ENCODE results near the gene ATP6V0A4. TPM values are rescaled to one million over a fixed set of nuclear protein-coding genes. Genes with fewer than 3 reads are reported as not detected.
"Not testable (repeated sequence)": the region's sequence is repeated elsewhere in the genome, so short reads cannot be mapped to it uniquely, and the experiment has no call there.

Gene ATP6V0A4
- total RNA-seq, 1 donor from 2014 or later = not detected

DNA sequence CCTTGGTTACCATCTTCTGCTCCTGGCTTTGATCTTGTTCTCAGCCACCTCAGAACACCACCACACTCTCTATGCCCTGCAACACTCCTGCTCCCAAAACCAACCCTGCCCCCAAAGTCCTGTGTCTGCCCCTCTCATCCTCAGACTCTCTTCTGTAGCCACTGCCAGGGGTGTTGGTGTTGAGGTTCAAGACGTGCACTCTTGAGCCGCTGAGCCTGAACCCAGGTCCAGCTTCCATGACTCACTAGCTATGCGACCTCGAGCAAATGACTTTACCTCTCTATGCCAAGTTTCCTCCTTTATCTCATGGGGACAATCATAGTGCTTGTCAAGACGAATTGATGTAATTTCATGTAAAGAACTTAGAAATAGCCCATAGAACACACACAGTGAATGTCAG, 840 bp upstream of the ATP6V0A4 start:
- H3K27me3 Mint-ChIP-seq (ENCODE audit: insufficient read depth) = peaks cover under 1% of the 10 kb centered on the region
- H3K27ac Mint-ChIP-seq = no peak overlapping the region
- intact Hi-C loops (cut with micrococcal nuclease) = loop anchor here (2.0 kb wide), 1 partner anchor 16 kb away; no protein-coding TSS in a partner anchor
- no peak for DNase-seq (ENCODE audit: low spot score)
- H3K4me3 Mint-ChIP-seq = peak overlapping the region; percentile 58
- peaks cover 7% of the 10 kb centered on the region for H3K36me3 Mint-ChIP-seq (ENCODE audit: low read depth)
- no peaks in the 10 kb centered on the region for H3K9me3 Mint-ChIP-seq
- peaks cover 27% of the 10 kb centered on the region for H3K4me1 Mint-ChIP-seq (ENCODE audit: low read depth)

DNA sequence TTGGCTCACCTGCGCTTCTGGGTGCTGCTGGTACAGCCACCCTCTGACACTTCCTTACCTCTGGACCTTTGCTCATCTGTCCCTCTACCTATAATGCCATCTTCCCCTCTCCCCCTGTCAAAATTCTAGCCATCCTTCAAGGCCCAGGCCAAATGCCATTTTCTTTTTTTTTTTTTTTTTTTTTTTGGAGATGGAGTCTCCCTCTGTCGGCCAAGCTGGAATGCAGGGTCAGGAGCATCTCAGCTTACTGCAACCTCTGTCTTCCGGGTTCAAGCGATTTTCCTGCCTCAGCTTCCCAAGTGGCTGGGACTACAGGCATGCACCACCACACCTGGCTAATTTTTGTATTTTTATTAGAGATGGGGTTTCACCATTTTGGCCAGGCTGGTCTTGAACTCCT, 950 bp downstream of the ATP6V0A4 start:
- H3K36me3 Mint-ChIP-seq (ENCODE audit: low read depth); H3K9me3 Mint-ChIP-seq; H3K27me3 Mint-ChIP-seq (ENCODE audit: insufficient read depth); DNase-seq (ENCODE audit: low spot score); H3K4me3 Mint-ChIP-seq; intact Hi-C loops (cut with micrococcal nuclease); H3K27ac Mint-ChIP-seq: not testable (repeated sequence)
- H3K4me1 Mint-ChIP-seq (ENCODE audit: low read depth) = peaks cover 27% of the 10 kb centered on the region

DNA sequence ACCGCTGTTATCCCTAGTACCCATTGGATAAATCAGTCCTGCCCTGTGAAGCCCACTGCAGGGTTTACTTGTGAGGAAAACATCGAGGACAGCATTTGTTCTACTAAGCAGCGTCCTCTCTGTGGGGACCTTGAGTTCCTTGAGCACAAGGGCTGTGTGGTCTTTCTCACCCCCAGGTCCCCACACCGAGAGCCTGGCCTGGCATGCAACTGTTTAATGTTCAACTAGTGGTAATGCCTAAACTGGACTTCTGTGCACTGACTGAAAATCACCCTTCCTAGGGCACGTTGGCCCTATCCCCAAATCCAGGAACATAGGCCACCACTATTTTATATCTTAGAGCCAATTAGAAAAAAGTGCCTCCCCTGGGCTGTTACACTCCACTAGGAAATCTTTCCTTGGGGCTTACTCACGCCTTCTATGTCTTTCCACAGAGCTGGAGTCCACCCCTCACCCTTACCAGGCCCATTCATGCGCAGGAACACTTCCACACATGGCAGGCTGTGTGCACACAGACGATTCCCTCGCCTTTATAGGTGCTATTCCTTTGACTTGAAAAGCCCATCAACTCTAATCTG, 1.9 kb downstream of the ATP6V0A4 start:
- H3K4me3 Mint-ChIP-seq = no peak overlapping the region
- no peak overlapping the region for H3K27ac Mint-ChIP-seq
- H3K27me3 Mint-ChIP-seq (ENCODE audit: insufficient read depth) = peaks cover 1% of the 10 kb centered on the region
- DNase-seq (ENCODE audit: low spot score) = no peak
- peaks cover 7% of the 10 kb centered on the region for H3K36me3 Mint-ChIP-seq (ENCODE audit: low read depth)
- peaks cover 27% of the 10 kb centered on the region for H3K4me1 Mint-ChIP-seq (ENCODE audit: low read depth)
- intact Hi-C loops (cut with micrococcal nuclease) = no loop called here
- no peaks in the 10 kb centered on the region for H3K9me3 Mint-ChIP-seq

DNA sequence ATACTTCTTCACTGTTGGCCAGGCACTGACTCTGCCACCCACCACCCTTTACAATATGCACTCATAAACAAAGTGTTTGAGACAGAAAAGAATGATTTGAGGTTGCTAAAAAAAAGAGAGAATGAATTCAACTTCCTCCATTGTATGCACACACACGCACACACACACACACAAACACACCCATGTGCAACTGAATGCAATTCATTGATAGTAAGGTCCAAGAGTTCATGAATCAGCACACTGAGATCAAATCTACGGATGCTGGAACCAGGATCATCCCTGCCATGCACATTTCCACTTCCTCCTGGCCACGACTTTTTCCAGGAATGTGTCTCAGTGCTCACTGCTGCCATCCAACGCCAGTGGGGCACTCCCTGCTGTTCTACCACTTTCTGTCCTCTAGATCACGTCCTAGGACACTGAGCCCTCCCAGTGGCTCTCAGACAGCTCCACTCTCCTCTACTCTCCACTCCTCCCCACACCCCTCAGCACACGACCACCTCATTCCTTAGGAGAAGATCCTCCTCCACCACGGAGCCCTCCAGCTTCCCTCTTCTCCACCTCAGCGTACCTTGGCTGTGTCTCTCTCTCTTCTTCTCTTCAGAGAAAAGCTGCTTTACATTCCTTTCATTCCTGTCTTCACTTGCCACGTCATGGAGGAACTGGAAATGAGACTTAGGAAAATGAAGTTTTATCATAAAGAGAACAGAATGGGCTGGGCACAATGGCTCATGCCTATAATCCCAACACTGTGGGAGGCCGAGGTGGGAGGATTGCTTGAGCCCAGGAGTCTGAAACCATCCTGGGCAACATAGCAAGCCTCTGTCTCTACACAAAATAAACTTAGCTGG, 12.2 kb downstream of the ATP6V0A4 start:
- H3K4me1 Mint-ChIP-seq (ENCODE audit: low read depth) = no peaks in the 10 kb centered on the region
- no peak overlapping the region for H3K4me3 Mint-ChIP-seq
- H3K27me3 Mint-ChIP-seq (ENCODE audit: insufficient read depth) = peaks cover 8% of the 10 kb centered on the region
- no peak overlapping the region for H3K27ac Mint-ChIP-seq
- H3K36me3 Mint-ChIP-seq (ENCODE audit: low read depth) = peaks cover 5% of the 10 kb centered on the region
- no peak for DNase-seq (ENCODE audit: low spot score)
- intact Hi-C loops (cut with micrococcal nuclease) = no loop called here
- peaks cover 20% of the 10 kb centered on the region for H3K9me3 Mint-ChIP-seq

DNA sequence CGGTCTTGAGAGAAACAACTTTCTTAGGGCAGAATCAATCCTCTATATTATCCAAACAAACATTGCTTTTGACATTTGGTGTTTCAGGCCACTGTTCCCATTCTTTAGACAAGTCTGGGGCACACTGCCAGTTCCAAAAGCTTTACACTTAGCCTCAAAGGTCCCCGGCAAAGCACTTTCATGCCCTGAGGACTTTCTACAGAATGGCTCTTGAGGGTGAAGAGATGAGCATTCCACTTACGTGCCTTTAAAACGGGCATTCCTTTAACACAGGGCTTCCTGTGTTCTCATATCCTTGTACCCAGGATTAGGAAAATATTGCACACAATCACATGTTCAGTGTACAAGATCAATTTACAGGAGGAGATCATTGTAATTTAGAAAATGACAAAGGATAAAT, 13.3 kb downstream of the ATP6V0A4 start:
- H3K4me3 Mint-ChIP-seq = no peak overlapping the region
- peaks cover 5% of the 10 kb centered on the region for H3K36me3 Mint-ChIP-seq (ENCODE audit: low read depth)
- peaks cover 8% of the 10 kb centered on the region for H3K27me3 Mint-ChIP-seq (ENCODE audit: insufficient read depth)
- no peak for DNase-seq (ENCODE audit: low spot score)
- no peaks in the 10 kb centered on the region for H3K4me1 Mint-ChIP-seq (ENCODE audit: low read depth)
- intact Hi-C loops (cut with micrococcal nuclease) = no loop called here
- H3K9me3 Mint-ChIP-seq = peaks cover 17% of the 10 kb centered on the region
- H3K27ac Mint-ChIP-seq = no peak overlapping the region

DNA sequence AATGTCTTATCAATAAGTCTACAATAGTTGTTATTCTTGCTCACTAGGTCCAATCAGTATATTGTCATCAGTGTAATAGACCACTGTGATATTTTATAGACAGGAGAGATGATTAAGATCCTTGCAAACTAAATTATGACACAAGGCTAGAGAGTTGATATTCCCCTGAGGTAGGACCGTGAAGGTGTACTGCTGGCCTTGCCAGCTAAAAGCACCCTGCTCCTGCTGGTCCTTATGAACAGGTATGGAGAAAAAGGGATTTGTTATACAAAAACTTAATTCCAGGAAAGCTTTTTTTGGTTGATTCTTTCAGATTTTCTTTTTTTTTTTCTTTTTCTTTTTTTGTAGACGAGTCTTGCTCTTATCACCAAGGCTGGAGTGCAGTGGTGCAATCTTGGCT, 17.0 kb downstream of the ATP6V0A4 start:
- H3K9me3 Mint-ChIP-seq = peaks cover 5% of the 10 kb centered on the region
- DNase-seq (ENCODE audit: low spot score) = no peak
- no peak overlapping the region for H3K4me3 Mint-ChIP-seq
- intact Hi-C loops (cut with micrococcal nuclease) = no loop called here
- H3K4me1 Mint-ChIP-seq (ENCODE audit: low read depth) = no peaks in the 10 kb centered on the region
- H3K36me3 Mint-ChIP-seq (ENCODE audit: low read depth) = peaks cover 2% of the 10 kb centered on the region
- no peaks in the 10 kb centered on the region for H3K27me3 Mint-ChIP-seq (ENCODE audit: insufficient read depth)
- H3K27ac Mint-ChIP-seq = no peak overlapping the region

DNA sequence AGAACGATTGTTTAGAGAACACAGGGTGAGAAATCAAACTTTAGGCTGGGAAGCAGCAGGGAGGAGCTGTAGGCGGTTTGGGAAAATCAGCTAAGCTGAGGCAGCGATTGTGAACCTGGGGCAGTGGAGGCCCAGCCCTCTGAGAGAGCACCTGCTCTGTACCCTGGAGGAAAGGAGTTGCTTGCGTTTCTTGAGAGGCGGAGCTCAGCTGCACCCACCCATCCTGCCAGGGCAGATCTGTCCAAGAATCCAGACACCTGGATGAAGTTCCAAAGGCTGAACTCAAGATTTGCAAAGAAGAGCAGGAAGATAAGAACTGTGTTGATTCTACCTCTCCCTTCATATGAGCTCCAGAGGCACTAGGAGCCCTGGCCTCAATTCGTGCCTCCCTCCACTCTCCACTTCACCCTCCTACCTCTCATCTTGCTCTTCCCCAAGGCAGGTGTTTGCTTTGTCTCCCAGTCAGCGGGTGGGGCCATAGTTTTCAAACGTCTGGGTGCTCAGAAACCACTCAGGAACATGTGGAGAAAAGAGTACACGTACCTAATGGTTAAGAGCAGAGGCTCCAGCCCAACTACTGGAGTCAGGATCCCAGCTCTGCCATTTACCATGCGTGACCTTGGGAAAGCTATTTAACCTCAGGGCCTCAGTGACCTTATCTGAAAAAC, 21.7 kb downstream of the ATP6V0A4 start:
- Mint-ChIP-seq H3K4me1 (ENCODE audit: low read depth) (no peaks in the 10 kb centered on the region), H3K4me3 (no peak overlapping the region), H3K9me3 (no peaks in the 10 kb centered on the region), H3K27me3 (ENCODE audit: insufficient read depth) (no peaks in the 10 kb centered on the region), H3K27ac (no peak overlapping the region), H3K36me3 (ENCODE audit: low read depth) (no peaks in the 10 kb centered on the region)
- no peak for DNase-seq (ENCODE audit: low spot score)
- intact Hi-C loops (cut with micrococcal nuclease) = no loop called here

DNA sequence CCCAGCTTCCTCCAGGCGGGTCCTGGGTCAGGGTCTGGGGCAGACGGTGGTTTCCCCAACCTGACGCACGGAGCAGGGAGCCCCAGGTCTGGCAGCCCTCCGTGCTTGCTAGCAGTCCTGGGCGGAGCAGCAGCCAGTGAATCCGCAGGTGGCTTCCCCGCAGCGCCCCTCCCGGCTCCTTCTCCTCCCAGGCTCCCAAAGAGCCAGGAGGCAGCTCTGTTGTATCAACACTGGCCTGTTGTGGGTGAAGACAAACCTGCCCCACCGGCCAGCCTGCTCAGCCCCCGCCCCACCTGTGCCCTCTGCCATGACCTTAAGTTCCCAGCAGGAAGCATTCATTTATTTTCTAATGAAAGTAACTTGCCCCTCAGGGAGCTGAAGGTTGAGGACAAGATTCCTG, 24.2 kb downstream of the ATP6V0A4 start:
- intact Hi-C loops (cut with micrococcal nuclease) = no loop called here
- Mint-ChIP-seq H3K4me1 (ENCODE audit: low read depth) (no peaks in the 10 kb centered on the region), H3K27me3 (ENCODE audit: insufficient read depth) (peaks cover 5% of the 10 kb centered on the region), H3K27ac (no peak overlapping the region), H3K9me3 (no peaks in the 10 kb centered on the region), H3K4me3 (no peak overlapping the region), H3K36me3 (ENCODE audit: low read depth) (no peaks in the 10 kb centered on the region)
- no peak for DNase-seq (ENCODE audit: low spot score)

DNA sequence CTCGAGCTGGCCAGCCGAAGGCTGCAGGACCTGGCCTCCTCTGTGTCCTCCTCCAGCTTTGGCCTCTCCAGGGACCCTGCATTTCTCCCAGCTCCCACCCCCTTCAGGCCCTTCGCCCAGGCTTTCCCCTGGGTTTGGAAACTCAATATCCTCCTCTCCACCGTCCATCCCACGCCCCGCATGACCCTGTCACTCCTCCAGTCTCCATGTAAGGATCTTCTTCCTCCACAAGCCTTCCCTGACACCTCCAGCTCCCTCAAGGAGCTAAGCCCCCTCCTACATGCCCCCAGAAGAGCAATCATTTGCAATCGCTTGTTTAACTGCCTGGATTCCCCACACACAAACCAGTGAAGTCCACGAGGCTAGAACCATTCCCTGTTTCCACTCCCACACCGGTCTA, 24.8 kb downstream of the ATP6V0A4 start:
- no peak overlapping the region for H3K4me3 Mint-ChIP-seq

DNA sequence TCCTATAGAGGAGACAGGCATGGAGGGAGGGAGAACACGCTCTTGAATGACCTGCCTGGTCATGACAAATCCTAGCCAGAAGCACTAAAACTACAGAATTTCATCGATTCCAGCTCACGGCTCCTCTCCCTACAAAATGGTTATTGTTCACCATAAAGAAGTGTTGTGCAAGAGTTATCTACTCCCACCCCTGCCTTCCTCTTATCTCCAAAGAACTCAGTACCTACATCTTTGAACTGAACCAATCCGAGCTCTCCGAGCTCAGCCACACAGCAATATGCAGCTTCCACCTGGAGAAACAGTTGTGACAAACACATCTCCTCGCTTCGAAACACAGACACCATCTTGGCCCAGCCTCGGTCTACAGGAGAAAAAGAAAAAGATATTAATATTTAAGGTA, 27.1 kb downstream of the ATP6V0A4 start:
- DNase-seq (ENCODE audit: low spot score) = no peak
- Mint-ChIP-seq H3K4me1 (ENCODE audit: low read depth) (no peaks in the 10 kb centered on the region), H3K9me3 (no peaks in the 10 kb centered on the region), H3K4me3 (no peak overlapping the region), H3K27me3 (ENCODE audit: insufficient read depth) (peaks cover 5% of the 10 kb centered on the region), H3K27ac (no peak overlapping the region), H3K36me3 (ENCODE audit: low read depth) (no peaks in the 10 kb centered on the region)
- intact Hi-C loops (cut with micrococcal nuclease) = no loop called here

More for the DNA sequence above, 24.8 kb downstream of the ATP6V0A4 start:
- no peak for DNase-seq (ENCODE audit: low spot score)
- H3K27ac Mint-ChIP-seq = no peak overlapping the region
- H3K27me3 Mint-ChIP-seq (ENCODE audit: insufficient read depth) = peaks cover 5% of the 10 kb centered on the region
- intact Hi-C loops (cut with micrococcal nuclease) = no loop called here
- no peaks in the 10 kb centered on the region for H3K4me1 Mint-ChIP-seq (ENCODE audit: low read depth)
- H3K36me3 Mint-ChIP-seq (ENCODE audit: low read depth) = no peaks in the 10 kb centered on the region
- no peaks in the 10 kb centered on the region for H3K9me3 Mint-ChIP-seq

DNA sequence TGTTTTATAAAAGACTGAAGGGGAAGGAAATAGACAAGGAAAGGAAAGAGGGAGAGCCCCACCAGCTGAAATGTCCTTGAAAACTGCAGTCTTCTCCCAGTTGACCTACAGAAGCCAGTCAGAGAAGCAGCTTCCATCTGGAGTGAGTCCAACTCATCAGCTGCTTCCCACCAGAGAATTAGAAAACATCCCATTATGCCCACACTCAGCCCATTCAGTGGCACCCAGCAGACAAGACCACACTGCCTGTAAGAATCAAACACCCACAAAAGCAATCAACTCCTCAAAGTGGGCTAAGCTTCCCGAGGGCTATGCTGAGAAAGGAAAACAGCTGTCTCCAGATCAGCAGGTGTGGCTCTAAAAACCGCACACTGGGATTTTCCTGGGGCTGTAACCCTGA, 29.8 kb downstream of the ATP6V0A4 start:
- Mint-ChIP-seq H3K9me3 (no peaks in the 10 kb centered on the region), H3K27ac (no peak overlapping the region), H3K4me1 (ENCODE audit: low read depth) (no peaks in the 10 kb centered on the region), H3K27me3 (ENCODE audit: insufficient read depth) (peaks cover 5% of the 10 kb centered on the region), H3K4me3 (no peak overlapping the region), H3K36me3 (ENCODE audit: low read depth) (no peaks in the 10 kb centered on the region)
- no peak for DNase-seq (ENCODE audit: low spot score)
- intact Hi-C loops (cut with micrococcal nuclease) = no loop called here

DNA sequence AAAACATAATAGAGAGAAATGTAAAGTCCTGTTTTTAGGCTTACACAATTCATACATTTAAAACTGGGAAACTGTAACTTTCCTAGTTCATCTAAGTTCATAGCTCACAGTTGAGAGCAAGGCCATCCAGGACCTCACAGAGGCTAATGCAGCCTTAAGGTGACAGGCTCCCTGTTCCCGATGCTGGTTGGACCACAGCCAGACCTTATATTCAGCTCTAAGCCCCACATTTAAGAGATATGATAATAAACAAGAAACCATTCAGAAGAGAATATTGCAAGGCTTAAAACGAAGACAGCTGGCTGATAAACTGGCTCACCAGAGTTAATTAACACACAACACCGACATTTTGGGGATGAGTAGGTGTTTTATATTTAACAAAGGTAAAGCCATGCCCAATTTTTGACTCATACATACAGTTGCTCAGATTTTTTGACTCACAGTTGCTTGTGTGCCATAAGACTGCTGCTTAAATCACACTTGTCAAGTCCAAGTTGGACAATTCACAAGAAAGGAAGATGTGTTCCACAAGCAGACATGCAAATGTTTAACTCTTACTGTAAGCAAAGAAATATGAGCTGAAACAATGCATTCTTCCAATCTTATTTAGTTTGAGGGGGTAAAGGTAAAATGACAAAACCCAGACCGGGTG, 41.3 kb downstream of the ATP6V0A4 start:
- H3K27me3 Mint-ChIP-seq (ENCODE audit: insufficient read depth) = no peaks in the 10 kb centered on the region
- no peaks in the 10 kb centered on the region for H3K9me3 Mint-ChIP-seq
- H3K36me3 Mint-ChIP-seq (ENCODE audit: low read depth) = no peaks in the 10 kb centered on the region
- no peak overlapping the region for H3K27ac Mint-ChIP-seq
- no peak overlapping the region for H3K4me3 Mint-ChIP-seq
- DNase-seq (ENCODE audit: low spot score) = no peak
- intact Hi-C loops (cut with micrococcal nuclease) = no loop called here
- H3K4me1 Mint-ChIP-seq (ENCODE audit: low read depth) = peaks cover 49% of the 10 kb centered on the region

Measured in activated T-helper 1 cell treated with anti-CD3 and anti-CD28 coated beads, Interleukin-12 subunit alpha, Interleukin-12 subunit beta, Interleukin-2, Interleukin-4 antibody, amounts not matched to agents 30 ng/mL and 10 ng/mL and 1 ng/mL, durations not matched to agents 14 hours and 24 hours and 36 hours (primary cell).